ENCODE measurements around the gene MYZAP. TPM values are rescaled to one million over a fixed set of nuclear protein-coding genes. Genes with fewer than 3 reads are reported as not detected.
"Not testable (repeated sequence)": the region's sequence is repeated elsewhere in the genome, so short reads cannot be mapped to it uniquely, and the experiment has no call there.

Gene MYZAP
- total RNA-seq, 1 donor from 2014 or later = 8.3 TPM

DNA sequence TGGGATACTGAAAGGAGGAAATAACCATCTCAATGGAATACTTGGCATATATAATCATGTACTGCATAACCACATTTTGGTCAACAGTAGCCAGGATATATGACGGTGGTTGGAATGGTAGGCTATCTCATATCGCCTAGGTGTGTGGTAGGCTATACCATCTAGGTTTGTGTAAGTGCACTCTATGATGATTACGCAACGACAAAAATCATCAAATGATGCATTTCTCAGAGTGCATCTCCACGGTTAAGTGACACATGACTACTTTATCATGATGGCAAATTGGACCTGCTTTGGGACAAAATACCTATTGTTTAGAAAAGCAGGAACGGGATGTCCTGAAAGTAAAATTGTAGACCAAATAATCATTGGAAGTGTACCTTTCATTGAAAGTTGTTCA is 2.8 kb downstream of the MYZAP start:
- no peak for DNase-seq

DNA sequence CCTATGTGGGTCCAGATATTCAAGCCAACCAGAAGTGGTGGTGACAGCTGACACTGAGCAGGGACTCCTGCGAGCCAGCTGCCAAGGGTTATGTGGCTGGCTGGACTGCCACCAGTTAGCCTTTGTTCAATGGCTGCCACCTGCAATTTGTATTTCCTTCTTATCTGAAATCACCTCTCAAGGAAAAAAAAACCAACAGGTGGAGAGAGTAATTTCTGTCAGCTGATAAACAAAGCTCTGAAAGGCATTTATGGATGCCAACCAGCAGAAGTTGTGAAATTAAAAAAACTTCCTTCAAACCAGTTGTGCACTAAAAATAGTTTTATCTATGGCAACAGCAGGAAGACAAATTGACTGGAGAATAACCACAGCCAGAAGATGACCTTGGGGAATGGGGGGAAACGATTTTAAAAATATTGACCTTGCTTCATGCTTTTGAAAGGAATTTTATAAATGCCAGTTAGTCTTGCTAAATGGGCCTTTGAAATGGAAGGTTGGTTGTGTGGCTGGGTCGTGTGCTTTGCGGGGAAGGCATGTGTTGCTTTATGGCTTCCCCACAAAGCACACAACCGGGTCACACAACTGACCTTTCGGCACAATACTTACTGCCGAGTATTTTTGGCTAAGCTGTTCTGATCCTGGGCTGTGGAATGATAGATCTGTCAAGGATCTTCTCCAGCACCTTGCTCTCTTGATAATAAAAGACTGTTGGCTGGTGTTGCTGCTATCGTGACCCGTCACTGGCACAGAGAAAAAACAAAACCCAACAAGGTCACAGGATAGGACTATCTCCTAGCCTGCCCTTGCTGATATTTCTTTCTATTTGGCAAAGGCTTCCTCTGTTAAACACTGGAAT is 3.5 kb downstream of the MYZAP start:
- no peak for DNase-seq

DNA sequence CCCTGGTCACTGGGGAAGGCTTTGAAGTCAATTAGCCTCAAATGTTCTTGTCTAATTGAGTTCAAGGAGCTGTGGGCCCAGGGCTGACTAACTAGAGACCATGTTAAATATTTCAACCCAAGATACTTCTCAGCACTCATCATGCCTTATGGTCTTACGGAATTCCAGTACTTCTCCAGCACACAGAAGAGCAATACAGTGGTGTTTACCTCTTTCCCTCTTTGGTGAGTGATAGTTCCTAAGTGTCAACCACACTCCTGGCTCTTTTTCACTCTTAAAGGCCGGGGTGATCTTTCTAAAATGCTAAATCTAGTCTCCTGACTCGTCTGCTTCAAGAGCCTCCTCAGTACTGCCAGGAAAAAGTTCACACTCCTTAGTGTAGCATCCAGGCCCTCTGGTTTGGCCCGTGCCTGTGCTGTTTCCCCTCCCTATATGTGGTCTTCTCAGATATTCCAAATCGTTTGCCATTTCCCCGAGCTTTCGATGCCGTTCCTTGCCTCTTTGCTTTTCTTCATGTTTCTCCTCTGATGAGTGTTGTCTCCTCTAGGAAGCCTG is 4.7 kb downstream of the MYZAP start:
- no peak for DNase-seq

DNA sequence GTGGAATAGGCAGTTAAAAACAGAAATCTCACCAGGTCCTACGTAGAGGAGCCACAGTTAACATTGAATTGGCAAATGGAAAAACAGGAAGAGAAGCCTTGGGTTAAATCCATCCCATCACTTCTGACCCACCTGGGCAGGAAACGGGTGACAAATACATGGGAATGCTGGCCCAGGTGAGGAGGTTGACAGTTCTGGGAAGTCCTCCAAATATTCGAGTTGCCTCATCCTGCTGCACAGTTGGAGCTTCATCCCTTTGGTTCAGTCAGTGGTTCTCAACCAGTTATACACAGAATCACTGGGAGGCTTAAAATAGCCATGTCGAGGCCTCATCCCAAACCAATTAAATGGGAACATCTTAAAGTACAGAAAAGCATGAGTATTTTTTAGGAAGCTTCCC is 5.3 kb downstream of the MYZAP start:
- DNase-seq = no peak

DNA sequence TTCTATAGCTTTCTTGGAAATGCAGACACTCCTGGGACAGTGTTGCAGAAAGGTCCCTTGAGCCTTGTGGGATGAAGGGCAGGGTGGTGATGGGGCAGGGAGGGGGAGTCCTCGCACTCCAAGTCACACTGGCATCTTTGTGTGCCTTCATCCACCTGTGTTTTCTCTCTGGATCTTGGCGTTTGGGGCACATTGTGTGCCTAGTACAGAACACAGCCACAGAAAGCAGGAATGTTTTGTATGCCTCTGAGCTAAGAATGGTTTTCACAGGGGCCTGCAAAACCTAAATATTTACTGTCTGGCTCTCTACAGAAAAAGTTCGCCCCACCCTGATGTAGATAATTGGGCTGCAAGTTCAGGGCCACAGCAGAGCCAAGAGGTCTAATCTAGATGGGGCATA is 5.7 kb downstream of the MYZAP start:
- no peak for DNase-seq

DNA sequence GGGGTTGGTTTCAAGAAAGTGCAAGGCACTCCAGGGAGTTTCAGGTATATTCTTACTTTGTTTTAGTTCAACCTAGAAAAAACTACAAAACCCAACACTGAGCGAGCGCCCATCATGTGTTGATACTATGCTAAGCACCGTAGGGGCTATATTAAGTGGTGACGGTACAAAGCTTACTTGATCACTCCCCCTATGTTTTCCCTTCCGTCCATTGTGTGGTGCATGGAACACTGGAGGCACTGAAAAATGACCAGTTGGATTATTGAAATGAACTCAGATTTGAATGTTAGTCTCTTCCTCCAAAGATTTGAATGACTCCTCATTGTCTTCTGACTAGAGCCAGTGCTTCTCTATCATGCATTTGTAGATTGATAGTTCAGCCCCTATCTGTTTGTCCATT is 6.6 kb downstream of the MYZAP start:
- DNase-seq = no peak

DNA sequence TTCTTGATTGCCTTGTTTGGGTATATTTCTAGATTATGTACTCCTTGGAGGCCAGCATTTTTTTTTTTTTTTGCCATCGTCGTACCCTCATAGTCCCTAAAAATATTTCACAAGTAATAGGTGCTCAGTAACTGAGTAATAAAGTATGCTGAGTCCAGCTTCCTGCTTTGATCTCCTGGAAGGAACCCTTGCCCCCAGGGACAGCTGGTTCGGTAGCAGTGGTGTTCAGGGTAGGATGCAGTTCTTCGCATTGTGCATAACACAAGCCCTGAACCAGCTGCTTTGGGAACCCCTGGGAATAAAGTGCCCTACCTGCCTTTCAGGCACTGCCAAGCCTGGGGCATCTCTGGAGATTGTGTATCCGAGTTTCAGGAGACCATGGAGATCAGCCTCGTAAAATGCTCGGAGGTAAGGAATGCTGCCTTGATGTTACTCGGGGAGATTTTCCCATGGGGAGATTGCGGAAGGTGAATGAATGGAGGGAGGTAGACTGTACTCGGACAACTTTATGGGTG is 7.6 kb downstream of the MYZAP start:
- DNase-seq = no peak

DNA sequence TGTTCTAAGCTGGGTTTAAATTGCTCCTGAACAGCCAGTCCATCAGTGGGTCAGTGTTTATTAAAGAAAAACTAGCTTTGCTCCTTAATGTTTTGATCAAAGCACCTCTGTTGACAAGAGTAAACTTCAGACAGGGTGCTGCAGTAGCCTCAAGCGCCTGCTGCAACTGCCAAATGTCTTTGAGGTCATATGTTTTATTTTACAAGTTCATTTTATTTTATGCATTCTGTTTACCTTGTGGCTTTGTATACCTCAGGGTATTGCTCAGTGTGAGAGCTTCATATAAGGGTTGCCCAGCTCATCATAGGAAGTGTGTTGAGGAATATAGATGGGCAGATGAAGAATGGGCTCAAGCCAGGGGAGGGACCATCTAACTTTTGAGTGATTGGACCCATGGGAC is 8.5 kb downstream of the MYZAP start:
- no peak for DNase-seq

DNA sequence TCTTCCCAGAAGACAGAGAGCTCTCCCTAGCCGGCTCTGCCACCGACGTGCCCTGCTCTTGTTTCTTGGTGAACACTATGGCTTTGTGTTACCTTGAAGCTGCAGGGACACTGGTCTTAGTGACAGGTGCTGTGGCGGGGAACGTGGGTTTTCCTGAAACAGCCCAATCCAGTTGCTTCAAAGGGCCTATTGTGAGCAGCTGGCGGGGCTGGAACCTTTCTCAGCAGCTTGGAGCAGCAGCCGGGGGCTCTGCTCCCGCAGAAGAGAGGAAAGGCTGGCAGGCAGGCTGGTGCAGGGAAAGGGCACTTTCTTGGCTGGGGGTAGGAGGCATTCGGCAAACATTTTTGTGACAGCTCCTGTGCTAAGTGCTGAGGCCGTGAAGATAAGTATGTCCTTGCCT is 12.8 kb downstream of the MYZAP start:
- DNase-seq = no peak

DNA sequence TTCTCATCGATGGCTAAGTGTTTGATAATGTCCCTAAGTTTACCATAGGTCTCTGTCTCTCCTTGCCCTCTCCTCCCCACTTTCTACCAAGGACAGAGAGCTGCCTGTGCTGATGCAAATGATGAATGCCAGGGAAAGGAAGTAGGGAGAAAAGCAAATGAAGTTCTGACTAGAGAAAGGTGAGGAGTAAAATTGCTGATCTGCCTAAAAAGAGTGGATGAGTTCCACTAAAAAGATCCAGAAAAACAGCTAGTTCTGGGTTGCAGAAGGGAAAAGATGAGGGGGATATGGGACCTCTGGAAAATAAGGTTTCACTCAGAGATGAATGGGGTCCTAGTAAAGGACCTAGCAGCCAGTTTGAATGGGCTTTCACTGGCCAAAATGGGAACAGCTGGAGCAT is 13.8 kb downstream of the MYZAP start:
- DNase-seq = no peak

DNA sequence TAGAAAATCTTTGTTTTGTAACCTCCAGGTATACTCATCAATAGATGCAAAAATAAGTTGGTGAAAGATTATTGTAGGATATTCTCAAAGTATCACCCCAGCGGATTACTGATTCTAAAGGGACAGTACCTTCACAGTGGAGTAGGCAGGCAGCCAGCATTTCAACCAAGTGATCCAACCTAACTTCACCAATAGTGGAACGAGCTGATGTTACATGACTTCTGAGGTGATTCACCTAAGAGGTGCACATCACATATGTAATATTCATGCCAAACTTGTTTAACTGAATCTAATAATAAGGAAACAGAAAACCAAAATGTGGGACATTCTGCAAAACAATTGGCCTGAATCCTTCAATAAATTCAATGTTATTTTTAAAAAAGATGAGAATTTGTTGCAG is 14.3 kb downstream of the MYZAP start:
- no peak for DNase-seq

DNA sequence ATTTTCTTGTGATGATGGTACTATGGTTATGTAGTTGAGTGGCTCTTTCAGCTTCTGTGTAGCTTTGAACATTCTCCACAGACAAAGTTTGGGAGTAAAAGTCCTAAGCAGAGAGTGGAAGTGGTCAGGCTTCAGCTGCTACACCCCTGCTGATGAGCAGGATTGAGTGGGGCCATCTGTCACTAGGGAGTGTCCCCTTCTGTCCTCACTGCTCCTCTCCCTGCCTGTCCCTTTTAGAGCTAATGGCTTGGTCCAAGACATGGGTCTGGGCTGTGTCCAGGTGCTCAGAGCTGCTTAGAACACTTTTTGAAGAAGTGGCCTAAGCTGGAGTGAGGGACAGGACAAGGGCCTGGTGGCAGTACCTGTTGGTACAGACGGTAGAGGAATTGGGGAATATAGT is 15.1 kb downstream of the MYZAP start:
- no peak for DNase-seq

DNA sequence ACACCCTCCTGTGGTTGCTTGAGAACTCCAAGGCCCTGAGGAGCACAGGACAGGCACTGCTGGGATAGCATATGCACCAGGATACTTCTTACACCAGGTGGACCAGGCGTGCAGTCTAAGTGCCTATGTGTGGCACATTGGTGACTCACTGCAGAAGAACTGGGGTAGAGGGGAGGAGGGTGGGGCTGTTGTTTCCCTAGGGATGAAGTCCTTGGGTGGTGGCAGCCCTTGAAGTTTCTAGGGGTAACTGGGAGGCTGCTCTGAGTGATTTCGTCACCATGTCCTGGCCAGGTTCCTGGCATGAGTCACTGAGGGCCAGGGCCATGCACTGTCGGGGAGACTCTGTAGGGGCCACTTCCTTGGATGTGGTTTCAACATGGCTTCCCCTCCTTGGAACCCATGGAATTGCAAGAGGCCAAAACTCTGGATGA is 15.9 kb downstream of the MYZAP start:
- DNase-seq = no peak

DNA sequence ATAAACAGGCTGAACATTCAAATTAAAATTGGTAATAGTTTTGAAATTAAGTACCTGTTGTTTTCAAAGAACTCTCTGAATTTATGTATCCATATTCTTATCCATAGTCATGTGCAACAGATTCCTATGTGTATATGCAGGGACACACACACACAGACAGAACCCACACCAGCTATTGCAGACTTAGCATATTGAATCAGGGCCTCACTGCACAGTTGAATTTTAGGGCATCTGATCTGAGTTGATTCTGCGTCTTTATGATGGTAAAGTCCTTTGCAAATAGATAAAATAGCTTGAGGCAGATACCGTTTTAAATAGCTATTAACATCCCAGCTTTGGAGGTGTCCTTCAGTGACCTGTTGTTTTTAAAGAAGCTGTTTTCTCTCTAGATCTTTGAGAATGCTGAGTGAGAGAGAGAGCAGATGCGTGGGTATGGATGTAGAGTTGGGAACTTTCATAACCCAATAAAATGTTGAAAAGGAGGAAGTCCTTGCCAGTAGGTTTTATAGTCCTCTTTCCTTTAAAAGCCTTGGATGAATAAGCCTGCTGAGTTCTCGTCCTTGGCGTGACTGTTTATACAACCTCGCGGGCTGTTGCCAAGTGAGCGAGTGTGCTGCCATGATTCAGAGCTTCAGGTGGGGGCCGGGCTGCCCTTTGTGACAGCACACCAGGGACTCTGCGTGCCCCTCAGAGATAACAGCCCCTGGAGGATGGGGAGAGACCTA is 18.3 kb downstream of the MYZAP start:
- no peak for DNase-seq

DNA sequence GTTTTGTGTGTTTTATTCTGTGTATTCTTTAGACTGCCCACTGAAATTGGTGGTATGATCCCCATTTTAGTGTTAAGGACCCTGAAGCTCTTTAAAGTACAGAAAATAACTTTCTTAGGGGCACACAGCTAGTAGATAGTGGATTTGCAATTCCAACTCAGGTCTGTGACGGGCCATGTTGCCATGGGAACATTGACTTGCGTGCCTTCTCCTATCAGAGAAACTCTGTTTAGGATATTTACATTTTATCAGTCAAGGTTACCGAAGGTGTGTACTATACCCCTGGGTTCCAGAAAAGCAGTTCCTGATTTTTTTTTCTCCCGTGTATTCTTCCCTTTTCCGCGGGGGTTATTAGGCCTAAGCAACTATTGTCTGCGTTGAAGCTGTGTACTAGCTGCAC is 19.4 kb downstream of the MYZAP start:
- DNase-seq = no peak

DNA sequence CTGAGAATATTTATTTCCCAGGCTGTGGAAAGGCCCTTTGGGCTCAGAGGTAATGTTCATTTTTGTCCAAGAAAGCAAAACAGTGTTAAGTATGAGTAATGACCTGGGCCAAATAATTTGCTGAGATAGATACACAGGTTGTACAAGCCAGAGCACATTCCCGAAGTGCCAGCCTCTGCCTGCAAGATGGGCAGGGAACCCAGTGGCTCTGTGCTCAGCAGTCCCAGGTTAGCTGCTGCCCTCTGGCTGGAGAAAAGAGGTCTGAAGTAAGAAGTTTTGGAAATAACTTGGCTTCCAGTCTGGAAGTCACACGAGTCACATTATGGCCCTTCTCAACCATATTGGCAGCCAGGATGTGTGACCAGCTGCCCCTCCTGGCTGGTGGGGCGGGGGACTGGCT is 20.2 kb downstream of the MYZAP start:
- DNase-seq = no peak

DNA sequence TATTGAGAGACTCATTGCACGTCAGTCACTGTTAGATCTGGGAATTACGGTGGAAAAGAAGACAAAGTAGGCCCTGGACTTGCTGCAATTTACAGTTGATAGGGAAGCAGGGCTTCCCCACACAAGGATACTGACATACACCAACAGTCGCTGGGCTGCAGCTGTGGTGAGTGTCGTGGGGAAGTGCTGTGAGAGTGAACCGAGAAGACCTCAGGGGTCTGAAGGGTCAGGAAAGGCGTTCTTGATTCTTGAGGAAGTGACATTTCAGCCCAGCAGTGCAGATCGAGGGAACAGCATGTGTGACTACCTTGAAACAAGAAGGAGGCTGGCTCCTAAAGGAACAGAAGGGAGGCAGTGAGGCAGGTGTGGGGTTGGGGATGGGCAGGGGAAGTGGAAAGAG is 22.5 kb downstream of the MYZAP start:
- no peak for DNase-seq

DNA sequence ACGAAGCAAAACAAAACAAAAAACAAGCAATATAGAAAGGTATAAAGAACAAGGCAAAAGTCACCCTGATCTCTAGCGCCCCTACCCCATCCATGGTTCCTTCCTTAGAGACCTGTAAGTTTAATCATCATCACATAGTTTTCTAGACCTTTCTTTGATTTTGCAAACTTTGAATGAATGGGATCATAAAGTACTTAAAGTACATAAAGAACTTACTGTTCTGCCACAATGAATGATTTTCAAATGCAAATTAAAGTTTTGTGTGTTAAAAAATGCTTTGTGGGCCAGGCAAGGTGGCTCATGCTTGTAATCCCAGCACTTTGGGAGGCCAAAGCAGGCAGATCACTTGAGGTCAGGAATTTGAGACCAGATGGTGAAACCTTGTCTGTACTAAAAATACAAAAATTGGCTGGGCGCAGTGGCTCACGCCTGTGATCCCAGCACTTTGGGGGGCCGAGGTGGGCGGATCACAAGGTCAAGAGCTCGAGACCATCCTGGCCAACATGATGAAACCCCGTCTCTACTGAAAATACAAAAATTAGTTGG is 24.3 kb downstream of the MYZAP start:
- not testable (repeated sequence) for DNase-seq

DNA sequence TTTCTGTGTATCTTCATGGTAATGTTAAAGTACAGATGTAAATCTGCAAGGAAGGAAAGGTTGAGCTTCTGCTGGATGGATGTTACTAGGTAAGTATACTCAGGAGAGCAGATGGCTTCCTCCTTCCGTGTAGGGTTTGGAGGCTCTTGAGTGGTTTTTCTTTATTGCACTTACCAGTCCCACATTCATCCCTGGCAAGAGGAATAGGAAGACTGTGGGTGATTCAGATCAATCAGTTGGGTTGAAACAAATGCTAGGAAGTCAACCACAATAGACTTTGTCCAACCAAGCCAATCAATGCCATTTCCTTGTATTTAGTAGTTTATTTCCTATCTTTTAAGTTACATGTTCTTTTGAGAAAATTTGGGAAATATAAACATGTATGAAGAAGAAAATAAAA is 26.6 kb downstream of the MYZAP start:
- DNase-seq = no peak

DNA sequence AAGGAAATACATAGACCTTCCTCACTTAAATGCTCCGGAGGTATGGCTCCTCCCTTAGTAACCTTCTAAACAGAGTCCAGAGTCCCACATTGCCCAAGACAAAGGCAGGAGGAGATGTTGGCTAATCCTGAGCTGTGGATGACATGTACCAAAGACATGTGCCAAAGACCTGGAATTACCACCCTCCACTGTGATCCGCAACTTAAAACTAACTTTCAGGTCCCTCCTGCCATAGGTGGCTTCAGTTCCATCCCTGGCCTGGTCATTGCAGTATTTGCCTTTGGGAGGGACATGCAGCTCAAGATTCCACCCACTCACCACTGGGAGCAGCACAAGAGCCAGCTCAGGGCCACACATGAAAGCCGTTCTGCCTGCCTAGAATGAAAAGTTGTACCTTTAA is 28.0 kb downstream of the MYZAP start:
- no peak for DNase-seq

DNA sequence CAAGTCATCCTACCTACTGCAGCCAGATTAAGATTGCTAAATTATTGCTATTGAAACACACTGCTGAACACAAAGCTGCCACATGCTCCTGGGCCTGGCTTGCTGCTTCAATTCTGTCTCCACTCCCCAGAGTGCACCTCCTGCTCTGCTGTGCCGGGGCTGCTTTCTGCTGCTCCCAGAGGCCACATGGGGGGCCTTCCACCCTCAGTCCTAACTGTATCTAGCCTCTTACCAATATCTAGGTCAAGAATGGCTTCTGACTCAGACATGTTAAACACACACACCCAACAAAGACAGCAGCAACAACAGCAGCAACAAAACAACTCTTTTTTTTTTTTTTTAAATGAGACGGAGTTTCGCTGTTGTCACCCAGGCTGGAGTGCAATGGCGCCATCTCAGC is 33.0 kb downstream of the MYZAP start:
- DNase-seq = no peak

DNA sequence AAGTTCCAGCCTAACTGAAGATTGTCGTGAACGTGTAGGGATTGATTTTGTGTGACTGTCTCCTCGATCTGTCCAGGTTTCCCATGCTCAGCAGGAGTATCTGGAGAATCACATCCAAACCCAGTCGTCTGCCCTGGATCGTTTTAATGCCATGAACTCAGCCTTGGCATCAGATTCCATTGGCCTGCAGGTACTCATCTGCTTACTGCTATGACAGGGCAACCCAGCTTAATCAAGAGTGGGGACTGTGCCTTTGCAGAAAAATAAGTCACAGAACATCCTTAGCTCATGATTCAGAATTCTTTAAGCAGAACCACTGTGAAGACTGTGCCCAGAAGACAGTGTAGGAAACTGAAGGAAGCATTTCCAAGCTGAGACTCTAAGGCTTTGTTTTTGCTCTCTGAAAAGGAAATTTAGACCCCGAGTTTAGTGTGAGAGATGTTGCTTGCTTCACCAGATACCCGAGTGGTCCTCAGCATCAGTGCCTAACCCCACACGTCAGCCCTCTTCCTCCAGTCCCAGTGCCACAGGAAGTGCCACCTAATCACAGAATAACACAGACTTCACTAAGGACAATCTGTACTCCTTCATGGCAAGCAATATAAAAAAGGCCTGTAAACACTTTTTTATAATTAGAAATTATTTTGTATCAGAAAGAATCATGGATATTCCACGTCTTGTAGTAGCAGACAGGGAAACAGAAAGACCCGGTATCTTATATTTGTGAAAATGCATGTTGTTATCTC is 34.2 kb downstream of the MYZAP start:
- no peak for DNase-seq

Data from skin of body (tissue), 2 donors.